T-cell (primary cell): ENCODE data around the gene CAMK1. TPM values are rescaled to one million over a fixed set of nuclear protein-coding genes. Genes with fewer than 3 reads are reported as not detected.

Experiments
- total RNA-seq, 35 experiments: library from RNA in 6 of 35; stranded (reverse) in 6 of 35; fragments of 120-200 nt in 1 of 35; gene quantifications; one replicate each; pipeline versions ENCODE4 v1.2.1 to v1.2.4 and lab custom pipeline; 2013 to 2026

CAMK1 gene
- total RNA-seq, 5 donors from 2014 or later (not counting 1 experiment from before 2014, with no cell fraction given): 1.1 to 1.7 (median 1.3) TPM

Other genes starting within 250 kb of the CAMK1 start
- gene LHFPL4, start 216.1 kb downstream of the CAMK1 start, total RNA-seq: not detected
- gene MTMR14, start 120.4 kb downstream of the CAMK1 start, total RNA-seq: 10 to 100 TPM; 63.6 to 80.4 (median 71.2) TPM
- 1 to 10 TPM in 1 of 5 donors, under 1 TPM in 3, not detected in 1; 0.19 to 1.5 (median 0.24) TPM for gene CPNE9, start 66.1 kb downstream of the CAMK1 start, total RNA-seq
- gene BRPF1, start 38.2 kb downstream of the CAMK1 start, total RNA-seq: 10 to 100 TPM; 28.6 to 46.3 (median 39.0) TPM
- gene OGG1, start 20.0 kb downstream of the CAMK1 start, total RNA-seq: 10 to 100 TPM; 18.3 to 41.3 (median 38.1) TPM
- gene TADA3, start 22.5 kb upstream of the CAMK1 start, total RNA-seq: 10 to 100 TPM; 29.1 to 46.5 (median 41.1) TPM
- gene ARPC4, start 23.1 kb upstream of the CAMK1 start, total RNA-seq: 100 to 1,000 TPM; 144 to 160 (median 147) TPM
- 10 to 100 TPM; 59.8 to 94.9 (median 67.4) TPM for gene TTLL3, start 40.3 kb upstream of the CAMK1 start, total RNA-seq
- 10 to 100 TPM; 23.6 to 70.5 (median 64.7) TPM for gene RPUSD3, start 74.1 kb upstream of the CAMK1 start, total RNA-seq
- under 1 TPM in 1 of 5 donors, not detected in 4; 0.66 TPM for gene CIDEC, start 110.3 kb upstream of the CAMK1 start, total RNA-seq
- 10 to 100 TPM; 16.9 to 28.6 (median 23.7) TPM for gene JAGN1, start 120.7 kb upstream of the CAMK1 start, total RNA-seq
- gene IL17RE, start 132.9 kb upstream of the CAMK1 start, total RNA-seq: 1 to 10 TPM in 4 of 5 donors, under 1 TPM in 1; 0.68 to 5.1 (median 1.9) TPM
- 1 to 10 TPM in 2 of 5 donors, under 1 TPM in 3; 0.54 to 1.2 (median 0.80) TPM for gene IL17RC, start 147.2 kb upstream of the CAMK1 start, total RNA-seq
- gene CRELD1, start 163.9 kb upstream of the CAMK1 start, total RNA-seq: 10 to 100 TPM; 23.0 to 55.2 (median 48.0) TPM
- gene PRRT3, start 182.5 kb upstream of the CAMK1 start, total RNA-seq: 10 to 100 TPM in 2 of 5 donors, 1 to 10 TPM in 3; 6.6 to 10.5 (median 9.2) TPM
- gene EMC3, start 216.9 kb upstream of the CAMK1 start, total RNA-seq: 10 to 100 TPM; 33.8 to 47.7 (median 36.6) TPM